ENCODE data around the gene HEATR3. TPM values are rescaled to one million over a fixed set of nuclear protein-coding genes. Genes with fewer than 3 reads are reported as not detected.

The HEATR3 gene
- total RNA-seq, 2 donors from 2014 or later = 18.1 to 26.9 TPM

DNA sequence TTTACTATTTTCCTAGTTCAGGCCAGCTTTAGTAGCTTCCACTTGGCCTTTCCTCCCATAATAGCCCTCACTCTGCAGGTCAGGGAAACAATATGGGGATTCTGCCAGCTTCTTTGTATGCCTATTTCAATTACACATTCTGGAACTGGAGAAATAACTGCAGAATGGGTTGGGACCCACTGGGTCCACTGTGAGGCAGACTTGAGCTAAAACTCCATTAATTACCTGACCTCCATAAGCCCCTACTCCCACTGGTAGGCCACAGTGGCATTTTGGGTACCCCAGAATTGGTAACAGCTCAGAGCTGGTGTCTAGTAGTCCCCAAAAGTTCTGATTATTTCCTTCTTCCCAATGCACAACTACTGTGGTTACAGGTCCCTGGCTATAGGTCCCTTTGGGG is 70.6 kb downstream of the HEATR3 start:
- Histone ChIP-seq H3K27ac (no peak overlapping the region), H3K36me3 (no peaks in the 10 kb centered on the region), H3K9me3 (no peaks in the 10 kb centered on the region), H3K4me3 (no peak overlapping the region), H3K27me3 (no peaks in the 10 kb centered on the region), H3K4me1 (no peaks in the 10 kb centered on the region), H3K9ac (ENCODE audit: low read depth in 2 of 2, low read length in 2 of 2) (no peak overlapping the region)
- TF ChIP-seq, protein P1, sequence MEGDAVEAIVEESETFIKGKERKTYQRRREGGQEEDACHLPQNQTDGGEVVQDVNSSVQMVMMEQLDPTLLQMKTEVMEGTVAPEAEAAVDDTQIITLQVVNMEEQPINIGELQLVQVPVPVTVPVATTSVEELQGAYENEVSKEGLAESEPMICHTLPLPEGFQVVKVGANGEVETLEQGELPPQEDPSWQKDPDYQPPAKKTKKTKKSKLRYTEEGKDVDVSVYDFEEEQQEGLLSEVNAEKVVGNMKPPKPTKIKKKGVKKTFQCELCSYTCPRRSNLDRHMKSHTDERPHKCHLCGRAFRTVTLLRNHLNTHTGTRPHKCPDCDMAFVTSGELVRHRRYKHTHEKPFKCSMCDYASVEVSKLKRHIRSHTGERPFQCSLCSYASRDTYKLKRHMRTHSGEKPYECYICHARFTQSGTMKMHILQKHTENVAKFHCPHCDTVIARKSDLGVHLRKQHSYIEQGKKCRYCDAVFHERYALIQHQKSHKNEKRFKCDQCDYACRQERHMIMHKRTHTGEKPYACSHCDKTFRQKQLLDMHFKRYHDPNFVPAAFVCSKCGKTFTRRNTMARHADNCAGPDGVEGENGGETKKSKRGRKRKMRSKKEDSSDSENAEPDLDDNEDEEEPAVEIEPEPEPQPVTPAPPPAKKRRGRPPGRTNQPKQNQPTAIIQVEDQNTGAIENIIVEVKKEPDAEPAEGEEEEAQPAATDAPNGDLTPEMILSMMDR (IDR thresholded peaks at IDR 0.05) = no peak
- no peak for DNase-seq
- intact Hi-C loops (cut with DNase I) = no loop called here

DNA sequence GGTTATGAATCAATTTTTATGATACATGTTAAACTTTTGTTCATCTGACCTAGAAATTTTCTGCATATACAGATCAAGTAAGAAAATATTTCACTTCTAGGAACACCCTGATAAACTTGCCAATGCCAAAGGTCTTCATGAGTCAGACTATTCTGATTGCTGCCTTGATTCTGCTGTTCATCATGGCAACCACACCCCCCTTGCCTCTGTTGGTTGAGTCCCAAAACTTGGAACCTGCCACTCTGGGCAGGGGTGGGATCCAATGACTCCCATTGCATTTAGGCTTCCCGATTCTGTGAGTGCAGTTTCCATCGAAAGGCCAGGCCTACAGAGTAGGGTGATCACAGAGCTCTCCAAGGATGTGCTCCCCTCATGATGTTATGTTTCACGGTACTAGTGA is 71.5 kb downstream of the HEATR3 start:
- TF ChIP-seq, protein P1 (IDR thresholded peaks at IDR 0.05) = no peak
- Histone ChIP-seq H3K4me3 (no peak overlapping the region), H3K36me3 (no peaks in the 10 kb centered on the region), H3K9me3 (no peaks in the 10 kb centered on the region), H3K9ac (ENCODE audit: low read depth in 2 of 2, low read length in 2 of 2) (no peak overlapping the region), H3K27me3 (no peaks in the 10 kb centered on the region), H3K27ac (no peak overlapping the region), H3K4me1 (no peaks in the 10 kb centered on the region)
- intact Hi-C loops (cut with DNase I) = no loop called here
- no peak for DNase-seq

- no peak overlapping the region for H3K9ac ChIP-seq (ENCODE audit: low read depth in 2 of 2, low read length in 2 of 2)
- DNase-seq = no peak
- no peaks in the 10 kb centered on the region for H3K36me3 ChIP-seq
- intact Hi-C loops (cut with DNase I) = no loop called here
- no peak overlapping the region for H3K4me3 ChIP-seq
- H3K27ac ChIP-seq = no peak overlapping the region
- no peaks in the 10 kb centered on the region for H3K4me1 ChIP-seq
- no peaks in the 10 kb centered on the region for H3K27me3 ChIP-seq
- TF ChIP-seq, protein P1 (IDR thresholded peaks at IDR 0.05) = no peak
- no peaks in the 10 kb centered on the region for H3K9me3 ChIP-seq
Observed at GRCh38 chr16:50139580-50139979, 73.8 kb downstream of the HEATR3 start.

GRCh38 chr16:50144211-50144610 is 78.4 kb downstream of the HEATR3 start:
- no peak overlapping the region for H3K27ac ChIP-seq
- H3K4me3 ChIP-seq = no peak overlapping the region
- DNase-seq = no peak
- intact Hi-C loops (cut with DNase I) = no loop called here
- H3K4me1 ChIP-seq = no peaks in the 10 kb centered on the region
- H3K9ac ChIP-seq (ENCODE audit: low read depth in 2 of 2, low read length in 2 of 2) = no peak overlapping the region
- H3K27me3 ChIP-seq = no peaks in the 10 kb centered on the region
- no peaks in the 10 kb centered on the region for H3K36me3 ChIP-seq
- H3K9me3 ChIP-seq = no peaks in the 10 kb centered on the region
- TF ChIP-seq, protein P1 (IDR thresholded peaks at IDR 0.05) = no peak

GRCh38 chr16:50146479-50147435 is 81.0 kb downstream of the HEATR3 start:
- H3K27me3 ChIP-seq = no peaks in the 10 kb centered on the region
- no peak overlapping the region for H3K9ac ChIP-seq (ENCODE audit: low read depth in 2 of 2, low read length in 2 of 2)
- H3K9me3 ChIP-seq = no peaks in the 10 kb centered on the region
- DNase-seq = no peak
- no peak overlapping the region for H3K27ac ChIP-seq
- intact Hi-C loops (cut with DNase I) = no loop called here
- TF ChIP-seq, protein P1 (IDR thresholded peaks at IDR 0.05) = no peak
- H3K4me3 ChIP-seq = no peak overlapping the region
- no peaks in the 10 kb centered on the region for H3K36me3 ChIP-seq
- H3K4me1 ChIP-seq = no peaks in the 10 kb centered on the region
